Cardiac muscle cell (in vitro differentiated cells and primary cell): ENCODE results near the gene NXPE4. TPM values are rescaled to one million over a fixed set of nuclear protein-coding genes. Genes with fewer than 3 reads are reported as not detected.

Experiments used
- DNase-seq, 2 donors: peaks; one replicate each; pipeline versions ENCODE4 v3.0.0 to v3.0.0-alpha.2; 2010 to 2017; ENCODE audit warnings: low read depth in 1 of 2, low spot score in 1 of 2
- H3K27ac ChIP-seq: fragments of 200-600 bp; sonication (generic); 2 replicates; pipeline ENCODE4 v1.5.1; 2016
- H3K27me3 ChIP-seq: fragments of 200-600 bp; sonication (generic); 2 replicates; pipeline ENCODE4 v1.6.0; 2016; ENCODE audit warnings: control low read depth
- H3K36me3 ChIP-seq: fragments of 200-600 bp; sonication (generic); 2 replicates; pipeline ENCODE4 v1.5.1; 2016; ENCODE audit warnings: control low read depth
- H3K4me1 ChIP-seq: fragments of 200-600 bp; sonication (generic); 2 replicates; pipeline ENCODE4 v1.8.1; 2017; ENCODE audit warnings: low read depth, mild to moderate bottlenecking, mixed run types
- H3K4me3 ChIP-seq: fragments of 200-600 bp; sonication (generic); 2 replicates; pipeline ENCODE4 v1.5.1; 2016; ENCODE audit warnings: mild to moderate bottlenecking
- H3K9me3 ChIP-seq: fragments of 200-600 bp; sonication (generic); 2 replicates; pipeline ENCODE4 v1.5.1; 2017; ENCODE audit warnings: low read depth, mild to moderate bottlenecking, control low read depth
- CTCF ChIP-seq: IDR thresholded peaks from 2 replicates; pipeline ENCODE4 v1.5.1; 2012; ENCODE audit warnings: low read depth, mild to moderate bottlenecking, low read length
- polyA plus RNA-seq: library from polyadenylated mRNA; unstranded; fragments of >200 nt; fragmentation: Nextera tagmentation; extraction: Ambion mirVana; gene quantifications from 2 replicates; pipeline ENCODE4 v1.2.1, GENCODE V29; 2016
- total RNA-seq: library from RNA; depleted of rRNA; stranded (reverse); fragments of >200 nt; gene quantifications from 2 replicates; pipeline ENCODE4 v1.2.3, GENCODE V29; 2016

NXPE4 gene
- total and polyA plus RNA-seq, 2 experiments from 2014 or later: not detected

GRCh38 chr11:114562166-114562916 lies 33.2 kb downstream of the NXPE4 start:
- DNase-seq: peak in 1 of 2 donors; percentile 68
- H3K27me3 ChIP-seq: no peaks in the 10 kb centered on the region
- H3K27ac ChIP-seq: no peak overlapping the region
- no peak overlapping the region for H3K4me3 ChIP-seq
- no peaks in the 10 kb centered on the region for H3K36me3 ChIP-seq
- H3K4me1 ChIP-seq: no peaks in the 10 kb centered on the region
- TF ChIP-seq CTCF: no peak
- H3K9me3 ChIP-seq: no peaks in the 10 kb centered on the region

- no peak for TF ChIP-seq CTCF
- Histone ChIP-seq H3K4me3 (no peak within 1 kb of the TSS), H3K27ac (no peak within 1 kb of the TSS), H3K27me3 (no peaks in the 10 kb centered on the region), H3K4me1 (no peaks in the 10 kb centered on the region), H3K36me3 (no peaks in the 10 kb centered on the region), H3K9me3 (no peaks in the 10 kb centered on the region)
- DNase-seq: peak in 1 of 2 donors; percentile 5
Observed at GRCh38 chr11:114559425-114560310, 35.9 kb downstream of the NXPE4 start, which contains the start of gene NXPE1. Gene NXPE1, minus strand, starts transcription at chr11:114559881. Its CDS starts 8,680 bp downstream, at chr11:114551201.

GRCh38 chr11:114556135-114556534 lies 39.5 kb downstream of the NXPE4 start:
- Histone ChIP-seq H3K4me3 (no peak overlapping the region), H3K4me1 (no peaks in the 10 kb centered on the region), H3K9me3 (no peaks in the 10 kb centered on the region), H3K36me3 (no peaks in the 10 kb centered on the region), H3K27me3 (no peaks in the 10 kb centered on the region), H3K27ac (no peak overlapping the region)
- no peak for DNase-seq
- TF ChIP-seq CTCF: no peak

GRCh38 chr11:114553642-114554041 lies 41.9 kb downstream of the NXPE4 start:
- TF ChIP-seq CTCF: no peak

GRCh38 chr11:114551060-114551459 lies 44.5 kb downstream of the NXPE4 start:
- TF ChIP-seq CTCF: no peak
- Histone ChIP-seq H3K27ac (no peak overlapping the region), H3K4me3 (no peak overlapping the region), H3K4me1 (no peaks in the 10 kb centered on the region), H3K36me3 (no peaks in the 10 kb centered on the region), H3K27me3 (no peaks in the 10 kb centered on the region), H3K9me3 (no peaks in the 10 kb centered on the region)
- DNase-seq: no peak

More at GRCh38 chr11:114553642-114554041, 41.9 kb downstream of the NXPE4 start:
- no peak for DNase-seq
- Histone ChIP-seq H3K36me3 (no peaks in the 10 kb centered on the region), H3K27ac (no peak overlapping the region), H3K4me1 (no peaks in the 10 kb centered on the region), H3K4me3 (no peak overlapping the region), H3K9me3 (no peaks in the 10 kb centered on the region), H3K27me3 (no peaks in the 10 kb centered on the region)
